CD4-positive, alpha-beta T cell (primary cell): ENCODE data around the gene CPNE4. TPM values are rescaled to one million over a fixed set of nuclear protein-coding genes. Genes with fewer than 3 reads are reported as not detected.

Experiments used
- ATAC-seq: fragments of 200-7000 bp; cut with Tn5 transposase; one replicate; pipeline ENCODE4 v1.10.0; 2022; ENCODE audit warnings: mild to moderate bottlenecking; ENCODE audit not compliant: poor library complexity
- CTCF ChIA-PET: fragments of 350-600 bp; sonication (Branson Sonifier 250); formaldehyde crosslinking; loops from one replicate; lab custom pipeline; 2021; ENCODE audit warnings: antibody characterized with exemption, inconsistent platforms; lab: Charles Lee
- POLR2A ChIA-PET: fragments of 350-600 bp; sonication (Branson Sonifier 250); formaldehyde crosslinking; loops from one replicate; lab custom pipeline; 2021; ENCODE audit warnings: antibody characterized with exemption, inconsistent platforms; lab: Charles Lee
- DNase-seq, 14 experiments: peaks; one replicate each; pipeline ENCODE4 v3.0.0-alpha.2; 2013 to 2020; ENCODE audit warnings: mixed read lengths in 2 of 14
- H3K27ac ChIP-seq, 2 donors: one replicate each; pipeline versions ENCODE4 v1.5.1 to v1.7.0; 2013; ENCODE audit warnings: low read length in 2 of 2, low read depth in 1 of 2, mild to moderate bottlenecking in 1 of 2
- H3K27me3 ChIP-seq, 2 experiments: 1 replicate in 1 of 2; 2 replicates in 1 of 2; pipeline versions ENCODE4 v1.6.1 to v1.7.0; 2013; ENCODE audit warnings: low read length in 2 of 2, control low read depth in 1 of 2, mild to moderate bottlenecking in 1 of 2, moderate library complexity in 1 of 2; ENCODE audit not compliant: insufficient read depth in 2 of 2, control insufficient read depth in 1 of 2
- H3K36me3 ChIP-seq: one replicate; pipeline ENCODE4 v1.6.1; 2013; ENCODE audit warnings: low read length, control low read depth; ENCODE audit not compliant: insufficient read depth
- H3K4me1 ChIP-seq: one replicate; pipeline ENCODE4 v1.6.1; 2013; ENCODE audit warnings: low read length, control low read depth; ENCODE audit not compliant: insufficient read depth
- H3K4me3 ChIP-seq: one replicate; pipeline ENCODE4 v1.5.1; 2013; ENCODE audit warnings: mild to moderate bottlenecking, low read length, moderate library complexity
- H3K9me3 ChIP-seq, 2 experiments: 1 replicate in 1 of 2; 2 replicates in 1 of 2; pipeline versions ENCODE4 v1.6.1 to v1.7.0; 2013; ENCODE audit warnings: low read length in 2 of 2, mild to moderate bottlenecking in 2 of 2, control low read depth in 1 of 2, moderate library complexity in 1 of 2; ENCODE audit not compliant: control insufficient read depth in 1 of 2, insufficient read depth in 1 of 2
- H3K27ac Mint-ChIP-seq: one replicate; pipeline ENCODE4 v1.8.0; 2020; ENCODE audit warnings: mixed read lengths
- H3K27me3 Mint-ChIP-seq: one replicate; pipeline ENCODE4 v1.8.0; 2021; ENCODE audit warnings: mixed read lengths
- H3K36me3 Mint-ChIP-seq: one replicate; pipeline ENCODE4 v1.8.0; 2021; ENCODE audit warnings: low read depth, mixed read lengths
- H3K4me1 Mint-ChIP-seq: one replicate; pipeline ENCODE4 v1.8.0; 2021; ENCODE audit warnings: low read depth, mixed read lengths
- H3K4me3 Mint-ChIP-seq: one replicate; pipeline ENCODE4 v1.8.0; 2020; ENCODE audit warnings: mild to moderate bottlenecking, mixed read lengths
- H3K9me3 Mint-ChIP-seq: one replicate; pipeline ENCODE4 v1.8.0; 2020; ENCODE audit warnings: mixed read lengths
- intact Hi-C, 2 experiments: fragments of 100-400 bp; cut with DNase I in 1 of 2; cut with micrococcal nuclease in 1 of 2; formaldehyde crosslinking; loops; one replicate each; pipeline versions ENCODE4 v1.15.1 to v1.9.0; 2023 to 2025; cut with DNase I, micrococcal nuclease
- total RNA-seq, 174 experiments: library from RNA in 2 of 174; stranded (reverse) in 2 of 174; gene quantifications; one replicate each; pipeline ENCODE4 v1.2.3 and lab custom pipeline; 2021 to 2026
- TF ChIP-seq, protein P1 (sequence below): fragments of 200-600 bp; IDR thresholded peaks from one replicate; pipeline ENCODE4 v1.8.0; 2022; ENCODE audit warnings: antibody characterized with exemption, mild to moderate bottlenecking

Gene CPNE4
- total RNA-seq, 2 experiments from 2014 or later, result not detected

DNA sequence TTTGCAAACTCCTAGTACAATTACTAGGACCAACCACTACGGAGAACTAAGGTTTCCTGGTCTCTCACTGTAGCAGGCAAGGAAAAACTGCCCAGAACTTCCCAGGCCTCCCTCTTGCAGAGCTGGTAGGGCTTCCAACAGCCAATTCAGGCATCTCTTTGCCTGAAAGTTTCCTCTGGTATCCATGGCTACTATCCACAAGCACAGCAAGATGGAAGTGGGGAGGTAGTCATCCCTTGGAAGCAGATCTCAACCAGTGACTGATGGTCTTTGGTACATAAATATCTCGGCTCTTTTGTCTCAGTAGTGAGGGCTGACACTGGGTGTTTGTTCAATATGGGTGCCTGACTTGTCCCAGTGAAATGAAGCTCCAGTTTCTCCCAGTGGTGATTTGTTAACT is 330.7 kb downstream of the CPNE4 start:
- H3K27me3 Mint-ChIP-seq, result peaks cover 17% of the 10 kb centered on the region
- Histone ChIP-seq H3K4me1 (no peaks in the 10 kb centered on the region), H3K27ac (no peak overlapping the region), H3K27me3 (peaks cover 0 to 4% of the 10 kb centered on the region in 2 experiments), H3K9me3 (no peaks in the 10 kb centered on the region), H3K4me3 (no peak overlapping the region), H3K36me3 (no peaks in the 10 kb centered on the region)
- ATAC-seq (no peak), DNase-seq (no peak)
- peaks cover 2% of the 10 kb centered on the region for H3K9me3 Mint-ChIP-seq
- TF ChIP-seq, protein P1, sequence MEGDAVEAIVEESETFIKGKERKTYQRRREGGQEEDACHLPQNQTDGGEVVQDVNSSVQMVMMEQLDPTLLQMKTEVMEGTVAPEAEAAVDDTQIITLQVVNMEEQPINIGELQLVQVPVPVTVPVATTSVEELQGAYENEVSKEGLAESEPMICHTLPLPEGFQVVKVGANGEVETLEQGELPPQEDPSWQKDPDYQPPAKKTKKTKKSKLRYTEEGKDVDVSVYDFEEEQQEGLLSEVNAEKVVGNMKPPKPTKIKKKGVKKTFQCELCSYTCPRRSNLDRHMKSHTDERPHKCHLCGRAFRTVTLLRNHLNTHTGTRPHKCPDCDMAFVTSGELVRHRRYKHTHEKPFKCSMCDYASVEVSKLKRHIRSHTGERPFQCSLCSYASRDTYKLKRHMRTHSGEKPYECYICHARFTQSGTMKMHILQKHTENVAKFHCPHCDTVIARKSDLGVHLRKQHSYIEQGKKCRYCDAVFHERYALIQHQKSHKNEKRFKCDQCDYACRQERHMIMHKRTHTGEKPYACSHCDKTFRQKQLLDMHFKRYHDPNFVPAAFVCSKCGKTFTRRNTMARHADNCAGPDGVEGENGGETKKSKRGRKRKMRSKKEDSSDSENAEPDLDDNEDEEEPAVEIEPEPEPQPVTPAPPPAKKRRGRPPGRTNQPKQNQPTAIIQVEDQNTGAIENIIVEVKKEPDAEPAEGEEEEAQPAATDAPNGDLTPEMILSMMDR, result no peak
- POLR2A ChIA-PET, result no interaction called here
- CTCF ChIA-PET, result no interaction called here
- H3K4me3 Mint-ChIP-seq, result no peak overlapping the region
- no peaks in the 10 kb centered on the region for H3K4me1 Mint-ChIP-seq
- no peaks in the 10 kb centered on the region for H3K36me3 Mint-ChIP-seq
- intact Hi-C loops, result no loop called here
- no peak overlapping the region for H3K27ac Mint-ChIP-seq

DNA sequence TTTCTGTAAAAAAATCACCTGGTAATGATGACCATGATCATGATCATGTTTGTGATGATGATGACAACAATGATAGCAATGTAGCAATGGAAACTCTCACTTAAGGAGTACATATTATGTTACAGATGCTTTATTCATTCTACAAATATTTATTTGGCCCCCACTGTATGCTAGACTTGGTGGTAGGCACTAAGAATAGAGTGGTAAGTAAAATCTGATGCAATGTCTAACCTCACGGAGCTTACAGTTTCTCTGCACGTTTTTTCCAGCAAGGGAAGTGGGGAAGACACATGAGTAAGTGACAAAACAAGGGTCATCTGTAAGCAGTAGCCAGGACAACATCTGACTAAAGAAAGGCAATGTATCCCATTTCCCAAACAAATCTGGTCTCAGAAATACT is 332.7 kb downstream of the CPNE4 start:
- H3K27ac Mint-ChIP-seq, result no peak overlapping the region
- H3K4me1 Mint-ChIP-seq, result no peaks in the 10 kb centered on the region
- POLR2A ChIA-PET, result no interaction called here
- H3K36me3 Mint-ChIP-seq, result no peaks in the 10 kb centered on the region
- Histone ChIP-seq H3K4me3 (no peak overlapping the region), H3K36me3 (no peaks in the 10 kb centered on the region), H3K9me3 (no peaks in the 10 kb centered on the region), H3K4me1 (no peaks in the 10 kb centered on the region), H3K27me3 (peaks cover 0 to under 1% of the 10 kb centered on the region in 2 experiments), H3K27ac (no peak overlapping the region)
- CTCF ChIA-PET, result no interaction called here
- peaks cover 5% of the 10 kb centered on the region for H3K27me3 Mint-ChIP-seq
- DNase-seq (no peak), ATAC-seq (no peak)
- peaks cover 2% of the 10 kb centered on the region for H3K9me3 Mint-ChIP-seq
- intact Hi-C loops, result no loop called here
- TF ChIP-seq, protein P1, result no peak
- no peak overlapping the region for H3K4me3 Mint-ChIP-seq

DNA sequence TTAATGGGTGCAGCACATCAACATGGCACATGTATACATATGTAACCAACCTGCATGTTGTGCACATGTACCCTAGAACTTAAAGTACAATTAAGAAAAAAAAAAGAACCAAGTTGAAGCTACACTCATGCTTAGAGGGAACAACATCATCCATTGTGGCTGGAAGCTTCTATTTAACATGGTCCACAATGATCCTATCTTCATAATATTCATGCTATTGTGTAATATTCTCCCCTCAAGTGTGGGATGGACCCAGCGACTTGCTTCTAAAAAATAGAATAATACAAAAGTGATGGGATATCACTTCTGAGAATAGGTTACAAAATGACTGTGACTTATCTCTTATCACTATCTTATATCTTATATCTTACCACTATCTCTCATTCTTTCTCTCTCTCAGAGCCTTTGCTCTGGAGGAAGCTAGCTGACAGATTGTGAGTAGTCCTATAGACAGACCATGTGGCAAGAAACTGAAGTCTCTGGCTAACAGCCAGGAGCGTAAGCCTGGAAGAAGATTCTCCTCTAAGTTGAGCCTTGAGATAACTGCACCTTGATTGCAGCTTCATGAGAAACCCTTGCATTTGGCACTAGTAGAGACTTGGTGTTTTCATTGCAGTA is 333.6 kb downstream of the CPNE4 start:
- ChIA-PET CTCF (no interaction called here), POLR2A (no interaction called here)
- DNase-seq (no peak), ATAC-seq (no peak)
- no peak overlapping the region for H3K27ac ChIP-seq
- H3K4me3 ChIP-seq, result no peak overlapping the region
- H3K4me3 Mint-ChIP-seq, result no peak overlapping the region
- intact Hi-C loops, result no loop called here
- no peaks in the 10 kb centered on the region for H3K36me3 Mint-ChIP-seq
- H3K9me3 ChIP-seq, result no peaks in the 10 kb centered on the region
- no peaks in the 10 kb centered on the region for H3K4me1 ChIP-seq
- no peaks in the 10 kb centered on the region for H3K27me3 ChIP-seq
- no peaks in the 10 kb centered on the region for H3K36me3 ChIP-seq
- H3K9me3 Mint-ChIP-seq, result peaks cover 2% of the 10 kb centered on the region
- peaks cover 4% of the 10 kb centered on the region for H3K27me3 Mint-ChIP-seq
- no peak overlapping the region for H3K27ac Mint-ChIP-seq
- TF ChIP-seq, protein P1, result no peak
- H3K4me1 Mint-ChIP-seq, result no peaks in the 10 kb centered on the region
